Esophagus squamous epithelium (tissue), 4 donors: ENCODE results near the gene TRABD2B.

Experiments
- POLR2A ChIP-seq, 4 donors: fragments of 450-650 bp; IDR thresholded peaks; one replicate each; pipeline ENCODE4 v1.6.1; 2017; ENCODE audit warnings: antibody characterized with exemption in 4 of 4, mild to moderate bottlenecking in 4 of 4, moderate library complexity in 3 of 4
- TF ChIP-seq, protein P1 (sequence below), 6 experiments: fragments of 450-650 bp in 4 of 6; fragments of 200-600 bp in 2 of 6; sonication (generic) in 2 of 6; IDR thresholded peaks; one replicate each; pipeline ENCODE4 v1.5.1; 2016 to 2019; ENCODE audit warnings: antibody characterized with exemption in 6 of 6, mild to moderate bottlenecking in 4 of 6, moderate library complexity in 4 of 6

GRCh38 chr1:47792779-47793178, 204.4 kb downstream of the TRABD2B start:
- TF ChIP-seq, protein P1, sequence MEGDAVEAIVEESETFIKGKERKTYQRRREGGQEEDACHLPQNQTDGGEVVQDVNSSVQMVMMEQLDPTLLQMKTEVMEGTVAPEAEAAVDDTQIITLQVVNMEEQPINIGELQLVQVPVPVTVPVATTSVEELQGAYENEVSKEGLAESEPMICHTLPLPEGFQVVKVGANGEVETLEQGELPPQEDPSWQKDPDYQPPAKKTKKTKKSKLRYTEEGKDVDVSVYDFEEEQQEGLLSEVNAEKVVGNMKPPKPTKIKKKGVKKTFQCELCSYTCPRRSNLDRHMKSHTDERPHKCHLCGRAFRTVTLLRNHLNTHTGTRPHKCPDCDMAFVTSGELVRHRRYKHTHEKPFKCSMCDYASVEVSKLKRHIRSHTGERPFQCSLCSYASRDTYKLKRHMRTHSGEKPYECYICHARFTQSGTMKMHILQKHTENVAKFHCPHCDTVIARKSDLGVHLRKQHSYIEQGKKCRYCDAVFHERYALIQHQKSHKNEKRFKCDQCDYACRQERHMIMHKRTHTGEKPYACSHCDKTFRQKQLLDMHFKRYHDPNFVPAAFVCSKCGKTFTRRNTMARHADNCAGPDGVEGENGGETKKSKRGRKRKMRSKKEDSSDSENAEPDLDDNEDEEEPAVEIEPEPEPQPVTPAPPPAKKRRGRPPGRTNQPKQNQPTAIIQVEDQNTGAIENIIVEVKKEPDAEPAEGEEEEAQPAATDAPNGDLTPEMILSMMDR (IDR thresholded peaks at IDR 0.05): no peak
- no peak for TF ChIP-seq POLR2A (IDR thresholded peaks at IDR 0.05)
